WTC11 (cell line): ENCODE measurements around the gene SETD1B. TPM values are rescaled to one million over a fixed set of nuclear protein-coding genes. Genes with fewer than 3 reads are reported as not detected.

Experiments used
- CREM ChIP-seq: sonication (generic); formaldehyde crosslinking; IDR thresholded peaks from 2 replicates; pipeline ENCODE4 v1.8.1; 2022; ENCODE audit warnings: mild to moderate bottlenecking, missing genetic modification reagents, moderate library complexity
- ELF4 ChIP-seq: sonication (generic); formaldehyde crosslinking; IDR thresholded peaks from 2 replicates; pipeline ENCODE4 v1.8.1; 2022; ENCODE audit warnings: low read depth, mild to moderate bottlenecking, moderate library complexity, missing genetic modification reagents
- ETV6 ChIP-seq: sonication (generic); formaldehyde crosslinking; IDR thresholded peaks from 2 replicates; pipeline ENCODE4 v1.8.1; 2022; ENCODE audit warnings: mild to moderate bottlenecking, missing genetic modification reagents
- GTF2I ChIP-seq: fragments of 250-450 bp; sonication (Bioruptor Pico); conservative IDR thresholded peaks from 2 replicates; pipeline ENCODE4 v1.4.0; 2021; ENCODE audit warnings: mild to moderate bottlenecking
- HMGA2 ChIP-seq: fragments of 250-450 bp; sonication (Bioruptor Pico); IDR thresholded peaks from 2 replicates; pipeline ENCODE4 v1.4.0; 2021; ENCODE audit warnings: mild to moderate bottlenecking, moderate library complexity
- JUN ChIP-seq: sonication (generic); formaldehyde crosslinking; IDR thresholded peaks from 2 replicates; pipeline ENCODE4 v1.8.0; 2023; ENCODE audit warnings: mild to moderate bottlenecking, missing genetic modification reagents
- MXD4 ChIP-seq: fragments of 250-450 bp; sonication (Bioruptor Pico); IDR thresholded peaks from 2 replicates; pipeline ENCODE4 v1.8.0; 2021; ENCODE audit warnings: mild to moderate bottlenecking, moderate library complexity, borderline replicate concordance
- NFE2L1 ChIP-seq: sonication (generic); formaldehyde crosslinking; IDR thresholded peaks from 2 replicates; pipeline ENCODE4 v1.8.1; 2023; ENCODE audit warnings: missing genetic modification reagents
- NR3C1 ChIP-seq: sonication (generic); formaldehyde crosslinking; conservative IDR thresholded peaks from 2 replicates; pipeline ENCODE4 v1.8.1; 2023; ENCODE audit warnings: low read depth, mild to moderate bottlenecking, missing genetic modification reagents
- OVOL2 ChIP-seq: fragments of 250-450 bp; sonication (Bioruptor Pico); IDR thresholded peaks from 2 replicates; pipeline ENCODE4 v1.9.0; 2021; ENCODE audit warnings: mild to moderate bottlenecking, borderline replicate concordance
- PRRX2 ChIP-seq: fragments of 250-450 bp; sonication (Bioruptor Pico); IDR thresholded peaks from 2 replicates; pipeline ENCODE4 v1.8.0; 2021; ENCODE audit warnings: mild to moderate bottlenecking
- TCF7 ChIP-seq: sonication (generic); formaldehyde crosslinking; IDR thresholded peaks from 2 replicates; pipeline ENCODE4 v1.8.0; 2022; ENCODE audit warnings: mild to moderate bottlenecking, low read depth, missing genetic modification reagents, moderate library complexity
- TEAD1 ChIP-seq: sonication (generic); formaldehyde crosslinking; IDR thresholded peaks from 2 replicates; pipeline ENCODE4 v1.8.0; 2022; ENCODE audit warnings: mild to moderate bottlenecking, missing genetic modification reagents
- TP53 ChIP-seq: sonication (generic); formaldehyde crosslinking; IDR thresholded peaks from 2 replicates; pipeline ENCODE4 v1.8.1; 2023; ENCODE audit warnings: mild to moderate bottlenecking, missing genetic modification reagents
- ZBTB21 ChIP-seq: sonication (generic); formaldehyde crosslinking; IDR thresholded peaks from 2 replicates; pipeline ENCODE4 v1.8.1; 2023; ENCODE audit warnings: mild to moderate bottlenecking, missing genetic modification reagents, borderline replicate concordance
- ZNF138 ChIP-seq: sonication (generic); formaldehyde crosslinking; conservative IDR thresholded peaks from 2 replicates; pipeline ENCODE4 v1.8.1; 2022; ENCODE audit warnings: mild to moderate bottlenecking, moderate library complexity, missing genetic modification reagents
- ZNF317 ChIP-seq: sonication (generic); formaldehyde crosslinking; IDR thresholded peaks from 2 replicates; pipeline ENCODE4 v1.8.1; 2023; ENCODE audit warnings: low read depth, mild to moderate bottlenecking, moderate library complexity, missing genetic modification reagents, borderline replicate concordance
- ZNF671 ChIP-seq: fragments of 250-450 bp; sonication (Bioruptor Pico); IDR thresholded peaks from 2 replicates; pipeline ENCODE4 v1.8.0; 2021; ENCODE audit warnings: mild to moderate bottlenecking
- total RNA-seq: library from RNA; stranded (reverse); gene quantifications from 3 replicates; pipeline ENCODE4 v1.2.3, GENCODE V29; 2021
- TF ChIP-seq, protein P1 (sequence below): fragments of 200-600 bp; IDR thresholded peaks from 2 replicates; pipeline ENCODE4 v1.8.0; 2022; ENCODE audit warnings: antibody characterized with exemption
- TF ChIP-seq, protein P2 (sequence below): sonication (generic); formaldehyde crosslinking; IDR thresholded peaks from 2 replicates; pipeline ENCODE4 v1.8.1; 2022; ENCODE audit warnings: low read depth, mild to moderate bottlenecking, moderate library complexity, missing genetic modification reagents, borderline replicate concordance
- TF ChIP-seq, protein P3 (sequence below): sonication (generic); formaldehyde crosslinking; IDR thresholded peaks from 2 replicates; pipeline ENCODE4 v1.8.0; 2022; ENCODE audit warnings: mild to moderate bottlenecking, missing genetic modification reagents
- TF ChIP-seq, protein P4 (sequence below): sonication (generic); formaldehyde crosslinking; IDR thresholded peaks from 2 replicates; pipeline ENCODE4 v1.8.0; 2023; ENCODE audit warnings: missing genetic modification reagents
- TF ChIP-seq, protein P5 (sequence below): sonication (generic); formaldehyde crosslinking; conservative IDR thresholded peaks from 2 replicates; pipeline ENCODE4 v1.8.1; 2022; ENCODE audit warnings: mild to moderate bottlenecking, missing genetic modification reagents
- TF ChIP-seq, protein P6 (sequence below): sonication (generic); formaldehyde crosslinking; IDR thresholded peaks from 2 replicates; pipeline ENCODE4 v1.8.1; 2022; ENCODE audit warnings: missing genetic modification reagents, borderline replicate concordance
- TF ChIP-seq, protein P7 (sequence below): sonication (generic); formaldehyde crosslinking; IDR thresholded peaks from 2 replicates; pipeline ENCODE4 v1.8.1; 2022; ENCODE audit warnings: mild to moderate bottlenecking, missing genetic modification reagents, moderate library complexity, borderline replicate concordance
- TF ChIP-seq, protein P8 (sequence below): sonication (generic); formaldehyde crosslinking; IDR thresholded peaks from 2 replicates; pipeline ENCODE4 v1.8.1; 2023; ENCODE audit warnings: mild to moderate bottlenecking, missing genetic modification reagents, borderline replicate concordance

The SETD1B gene
- total RNA-seq, 1 experiment from 2014 or later: 19.5 TPM

DNA sequence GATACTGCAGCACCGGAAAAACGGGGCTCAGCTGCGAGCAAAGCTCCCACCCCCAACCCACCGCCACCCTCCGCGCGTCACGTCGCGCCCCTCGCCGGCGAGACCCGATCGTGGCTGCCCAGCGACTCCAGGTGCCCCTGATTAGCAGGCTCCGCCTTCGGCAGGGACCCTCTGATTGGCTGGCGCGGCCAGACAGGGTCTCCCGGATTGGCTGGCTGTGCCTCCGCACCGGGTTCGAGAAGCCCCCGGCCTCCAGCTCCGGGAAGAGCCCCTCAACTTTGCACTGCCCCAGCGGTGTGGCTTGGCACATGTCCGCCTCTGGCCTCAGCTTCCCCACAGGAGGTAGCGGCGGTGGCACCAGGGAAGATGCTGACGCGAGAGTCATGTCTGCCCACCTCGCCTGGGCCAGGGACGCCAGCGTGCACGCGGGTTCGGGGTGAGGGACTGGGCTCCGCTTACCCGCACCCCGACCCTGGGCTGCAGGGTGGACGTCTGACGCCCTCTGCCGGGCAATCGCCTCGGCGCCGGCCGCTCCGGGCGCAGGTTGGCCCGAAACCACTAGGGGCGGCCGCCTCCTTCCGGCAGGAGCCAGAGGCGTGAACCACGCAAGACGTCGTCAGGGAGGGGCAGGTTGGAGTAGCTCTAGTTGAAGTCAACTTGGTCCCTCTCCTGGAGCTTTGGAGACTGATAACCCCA, 9.8 kb upstream of the SETD1B start (continued):
- TF ChIP-seq ZNF317 (CRISPR knock-in tag) (no peak), MXD4 (CRISPR knock-in tag) (no peak), NR3C1 (CRISPR knock-in tag) (no peak), NFE2L1 (CRISPR knock-in tag) (peak; percentile 70; the same call in 1 of the 2 replicates), OVOL2 (CRISPR knock-in tag) (no peak), JUN (no peak), ETV6 (CRISPR knock-in tag) (peak; percentile 94), ELF4 (no peak), CREM (CRISPR knock-in tag) (peak; percentile 76), HMGA2 (CRISPR knock-in tag) (no peak), GTF2I (CRISPR knock-in tag) (peak; percentile 65; the same call in 1 of the 2 replicates), TEAD1 (CRISPR knock-in tag) (peak; percentile 12; the same call in 1 of the 2 replicates), TCF7 (peak; percentile 89; the same call in 1 of the 2 replicates), PRRX2 (CRISPR knock-in tag) (peak; percentile 83; the same call in 1 of the 2 replicates), ZNF138 (no peak), ZBTB21 (no peak), ZNF671 (CRISPR knock-in tag) (no peak; the same call in 1 of the 2 replicates), TP53 (CRISPR knock-in tag) (no peak)
- TF ChIP-seq, protein P1, sequence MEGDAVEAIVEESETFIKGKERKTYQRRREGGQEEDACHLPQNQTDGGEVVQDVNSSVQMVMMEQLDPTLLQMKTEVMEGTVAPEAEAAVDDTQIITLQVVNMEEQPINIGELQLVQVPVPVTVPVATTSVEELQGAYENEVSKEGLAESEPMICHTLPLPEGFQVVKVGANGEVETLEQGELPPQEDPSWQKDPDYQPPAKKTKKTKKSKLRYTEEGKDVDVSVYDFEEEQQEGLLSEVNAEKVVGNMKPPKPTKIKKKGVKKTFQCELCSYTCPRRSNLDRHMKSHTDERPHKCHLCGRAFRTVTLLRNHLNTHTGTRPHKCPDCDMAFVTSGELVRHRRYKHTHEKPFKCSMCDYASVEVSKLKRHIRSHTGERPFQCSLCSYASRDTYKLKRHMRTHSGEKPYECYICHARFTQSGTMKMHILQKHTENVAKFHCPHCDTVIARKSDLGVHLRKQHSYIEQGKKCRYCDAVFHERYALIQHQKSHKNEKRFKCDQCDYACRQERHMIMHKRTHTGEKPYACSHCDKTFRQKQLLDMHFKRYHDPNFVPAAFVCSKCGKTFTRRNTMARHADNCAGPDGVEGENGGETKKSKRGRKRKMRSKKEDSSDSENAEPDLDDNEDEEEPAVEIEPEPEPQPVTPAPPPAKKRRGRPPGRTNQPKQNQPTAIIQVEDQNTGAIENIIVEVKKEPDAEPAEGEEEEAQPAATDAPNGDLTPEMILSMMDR: peak; percentile 87
- TF ChIP-seq, protein P2, sequence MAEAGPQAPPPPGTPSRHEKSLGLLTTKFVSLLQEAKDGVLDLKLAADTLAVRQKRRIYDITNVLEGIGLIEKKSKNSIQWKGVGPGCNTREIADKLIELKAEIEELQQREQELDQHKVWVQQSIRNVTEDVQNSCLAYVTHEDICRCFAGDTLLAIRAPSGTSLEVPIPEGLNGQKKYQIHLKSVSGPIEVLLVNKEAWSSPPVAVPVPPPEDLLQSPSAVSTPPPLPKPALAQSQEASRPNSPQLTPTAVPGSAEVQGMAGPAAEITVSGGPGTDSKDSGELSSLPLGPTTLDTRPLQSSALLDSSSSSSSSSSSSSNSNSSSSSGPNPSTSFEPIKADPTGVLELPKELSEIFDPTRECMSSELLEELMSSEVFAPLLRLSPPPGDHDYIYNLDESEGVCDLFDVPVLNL (CRISPR knock-in tag): peak; percentile 56; the same call in 1 of the 2 replicates
- TF ChIP-seq, protein P3, sequence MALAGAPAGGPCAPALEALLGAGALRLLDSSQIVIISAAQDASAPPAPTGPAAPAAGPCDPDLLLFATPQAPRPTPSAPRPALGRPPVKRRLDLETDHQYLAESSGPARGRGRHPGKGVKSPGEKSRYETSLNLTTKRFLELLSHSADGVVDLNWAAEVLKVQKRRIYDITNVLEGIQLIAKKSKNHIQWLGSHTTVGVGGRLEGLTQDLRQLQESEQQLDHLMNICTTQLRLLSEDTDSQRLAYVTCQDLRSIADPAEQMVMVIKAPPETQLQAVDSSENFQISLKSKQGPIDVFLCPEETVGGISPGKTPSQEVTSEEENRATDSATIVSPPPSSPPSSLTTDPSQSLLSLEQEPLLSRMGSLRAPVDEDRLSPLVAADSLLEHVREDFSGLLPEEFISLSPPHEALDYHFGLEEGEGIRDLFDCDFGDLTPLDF (CRISPR knock-in tag): peak; percentile 48; the same call in 1 of the 2 replicates
- TF ChIP-seq, protein P4, sequence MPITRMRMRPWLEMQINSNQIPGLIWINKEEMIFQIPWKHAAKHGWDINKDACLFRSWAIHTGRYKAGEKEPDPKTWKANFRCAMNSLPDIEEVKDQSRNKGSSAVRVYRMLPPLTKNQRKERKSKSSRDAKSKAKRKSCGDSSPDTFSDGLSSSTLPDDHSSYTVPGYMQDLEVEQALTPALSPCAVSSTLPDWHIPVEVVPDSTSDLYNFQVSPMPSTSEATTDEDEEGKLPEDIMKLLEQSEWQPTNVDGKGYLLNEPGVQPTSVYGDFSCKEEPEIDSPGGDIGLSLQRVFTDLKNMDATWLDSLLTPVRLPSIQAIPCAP (CRISPR knock-in tag): peak; percentile 61; the same call in 1 of the 2 replicates
- TF ChIP-seq, protein P5, sequence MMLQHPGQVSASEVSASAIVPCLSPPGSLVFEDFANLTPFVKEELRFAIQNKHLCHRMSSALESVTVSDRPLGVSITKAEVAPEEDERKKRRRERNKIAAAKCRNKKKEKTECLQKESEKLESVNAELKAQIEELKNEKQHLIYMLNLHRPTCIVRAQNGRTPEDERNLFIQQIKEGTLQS (CRISPR knock-in tag): no peak
- TF ChIP-seq, protein P6, sequence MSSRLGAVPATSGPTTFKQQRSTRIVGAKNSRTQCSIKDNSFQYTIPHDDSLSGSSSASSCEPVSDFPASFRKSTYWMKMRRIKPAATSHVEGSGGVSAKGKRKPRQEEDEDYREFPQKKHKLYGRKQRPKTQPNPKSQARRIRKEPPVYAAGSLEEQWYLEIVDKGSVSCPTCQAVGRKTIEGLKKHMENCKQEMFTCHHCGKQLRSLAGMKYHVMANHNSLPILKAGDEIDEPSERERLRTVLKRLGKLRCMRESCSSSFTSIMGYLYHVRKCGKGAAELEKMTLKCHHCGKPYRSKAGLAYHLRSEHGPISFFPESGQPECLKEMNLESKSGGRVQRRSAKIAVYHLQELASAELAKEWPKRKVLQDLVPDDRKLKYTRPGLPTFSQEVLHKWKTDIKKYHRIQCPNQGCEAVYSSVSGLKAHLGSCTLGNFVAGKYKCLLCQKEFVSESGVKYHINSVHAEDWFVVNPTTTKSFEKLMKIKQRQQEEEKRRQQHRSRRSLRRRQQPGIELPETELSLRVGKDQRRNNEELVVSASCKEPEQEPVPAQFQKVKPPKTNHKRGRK (CRISPR knock-in tag): no peak
- TF ChIP-seq, protein P7, sequence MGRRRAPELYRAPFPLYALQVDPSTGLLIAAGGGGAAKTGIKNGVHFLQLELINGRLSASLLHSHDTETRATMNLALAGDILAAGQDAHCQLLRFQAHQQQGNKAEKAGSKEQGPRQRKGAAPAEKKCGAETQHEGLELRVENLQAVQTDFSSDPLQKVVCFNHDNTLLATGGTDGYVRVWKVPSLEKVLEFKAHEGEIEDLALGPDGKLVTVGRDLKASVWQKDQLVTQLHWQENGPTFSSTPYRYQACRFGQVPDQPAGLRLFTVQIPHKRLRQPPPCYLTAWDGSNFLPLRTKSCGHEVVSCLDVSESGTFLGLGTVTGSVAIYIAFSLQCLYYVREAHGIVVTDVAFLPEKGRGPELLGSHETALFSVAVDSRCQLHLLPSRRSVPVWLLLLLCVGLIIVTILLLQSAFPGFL (CRISPR knock-in tag): no peak
- TF ChIP-seq, protein P8, sequence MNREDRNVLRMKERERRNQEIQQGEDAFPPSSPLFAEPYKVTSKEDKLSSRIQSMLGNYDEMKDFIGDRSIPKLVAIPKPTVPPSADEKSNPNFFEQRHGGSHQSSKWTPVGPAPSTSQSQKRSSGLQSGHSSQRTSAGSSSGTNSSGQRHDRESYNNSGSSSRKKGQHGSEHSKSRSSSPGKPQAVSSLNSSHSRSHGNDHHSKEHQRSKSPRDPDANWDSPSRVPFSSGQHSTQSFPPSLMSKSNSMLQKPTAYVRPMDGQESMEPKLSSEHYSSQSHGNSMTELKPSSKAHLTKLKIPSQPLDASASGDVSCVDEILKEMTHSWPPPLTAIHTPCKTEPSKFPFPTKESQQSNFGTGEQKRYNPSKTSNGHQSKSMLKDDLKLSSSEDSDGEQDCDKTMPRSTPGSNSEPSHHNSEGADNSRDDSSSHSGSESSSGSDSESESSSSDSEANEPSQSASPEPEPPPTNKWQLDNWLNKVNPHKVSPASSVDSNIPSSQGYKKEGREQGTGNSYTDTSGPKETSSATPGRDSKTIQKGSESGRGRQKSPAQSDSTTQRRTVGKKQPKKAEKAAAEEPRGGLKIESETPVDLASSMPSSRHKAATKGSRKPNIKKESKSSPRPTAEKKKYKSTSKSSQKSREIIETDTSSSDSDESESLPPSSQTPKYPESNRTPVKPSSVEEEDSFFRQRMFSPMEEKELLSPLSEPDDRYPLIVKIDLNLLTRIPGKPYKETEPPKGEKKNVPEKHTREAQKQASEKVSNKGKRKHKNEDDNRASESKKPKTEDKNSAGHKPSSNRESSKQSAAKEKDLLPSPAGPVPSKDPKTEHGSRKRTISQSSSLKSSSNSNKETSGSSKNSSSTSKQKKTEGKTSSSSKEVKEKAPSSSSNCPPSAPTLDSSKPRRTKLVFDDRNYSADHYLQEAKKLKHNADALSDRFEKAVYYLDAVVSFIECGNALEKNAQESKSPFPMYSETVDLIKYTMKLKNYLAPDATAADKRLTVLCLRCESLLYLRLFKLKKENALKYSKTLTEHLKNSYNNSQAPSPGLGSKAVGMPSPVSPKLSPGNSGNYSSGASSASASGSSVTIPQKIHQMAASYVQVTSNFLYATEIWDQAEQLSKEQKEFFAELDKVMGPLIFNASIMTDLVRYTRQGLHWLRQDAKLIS (CRISPR knock-in tag): peak; percentile 76; the same call in 1 of the 2 replicates
